Ishikawa (cell line): ENCODE results near the gene ADAMTS12.

Source experiments
- CEBPB ChIP-seq: IDR thresholded peaks from 2 replicates; pipeline ENCODE4 v1.6.1; 2012
- CREB1 ChIP-seq: IDR thresholded peaks from 2 replicates; pipeline ENCODE4 v1.6.1; 2012; ENCODE audit warnings: low read depth
- EGR1 ChIP-seq: IDR thresholded peaks from 2 replicates; pipeline ENCODE4 v1.6.1; 2012
- EP300 ChIP-seq: IDR thresholded peaks from 2 replicates; pipeline ENCODE4 v1.6.1; 2012; ENCODE audit warnings: borderline replicate concordance
- FOXM1 ChIP-seq: IDR thresholded peaks from 2 replicates; pipeline ENCODE4 v1.6.1; 2012; ENCODE audit warnings: low read depth, borderline replicate concordance
- MAX ChIP-seq: IDR thresholded peaks from 2 replicates; pipeline ENCODE4 v1.6.1; 2012
- NFIC ChIP-seq: IDR thresholded peaks from 2 replicates; pipeline ENCODE4 v1.6.1; 2012
- RAD21 ChIP-seq: IDR thresholded peaks from 2 replicates; pipeline ENCODE4 v1.6.1; 2012; ENCODE audit warnings: low read depth
- REST ChIP-seq: IDR thresholded peaks from 2 replicates; pipeline ENCODE4 v1.6.1; 2012; ENCODE audit warnings: low read depth, mild to moderate bottlenecking
- TAF1 ChIP-seq: IDR thresholded peaks from 2 replicates; pipeline ENCODE4 v1.6.1; 2012; ENCODE audit warnings: low read depth, mild to moderate bottlenecking
- TCF12 ChIP-seq: IDR thresholded peaks from 2 replicates; pipeline ENCODE4 v1.6.1; 2012; ENCODE audit warnings: low read depth
- TEAD4 ChIP-seq: IDR thresholded peaks from 2 replicates; pipeline ENCODE4 v1.6.1; 2012
- USF1 ChIP-seq: IDR thresholded peaks from 2 replicates; pipeline ENCODE4 v1.6.1; 2012
- YY1 ChIP-seq: IDR thresholded peaks from 2 replicates; pipeline ENCODE4 v1.6.1; 2012; ENCODE audit warnings: low read depth
- ZBTB7A ChIP-seq: IDR thresholded peaks from 2 replicates; pipeline ENCODE4 v1.6.1; 2012; ENCODE audit warnings: low read depth

ADAMTS12 gene

GRCh38 chr5:33834334-33834733 is 57.5 kb downstream of the ADAMTS12 start:
- TF ChIP-seq MAX (no peak), REST (no peak), EGR1 (no peak), EP300 (no peak), FOXM1 (no peak), TEAD4 (no peak), ZBTB7A (no peak), TAF1 (no peak), CREB1 (no peak), TCF12 (no peak), RAD21 (no peak), CEBPB (no peak)

- TF ChIP-seq TAF1, result no peak
- TF ChIP-seq NFIC, result no peak
- no peak for TF ChIP-seq FOXM1
- TF ChIP-seq MAX, result no peak
- TF ChIP-seq TCF12, result no peak
- TF ChIP-seq YY1, result no peak
- TF ChIP-seq CREB1, result no peak
- no peak for TF ChIP-seq USF1
- TF ChIP-seq CEBPB, result no peak
- no peak for TF ChIP-seq RAD21
Observed at GRCh38 chr5:33833237-33833575, 58.6 kb downstream of the ADAMTS12 start.

- no peak for TF ChIP-seq TEAD4
- no peak for TF ChIP-seq REST
- TF ChIP-seq RAD21, result no peak
- no peak for TF ChIP-seq NFIC
- TF ChIP-seq TAF1, result no peak
- TF ChIP-seq CREB1, result no peak
- no peak for TF ChIP-seq CEBPB
- no peak for TF ChIP-seq FOXM1
- TF ChIP-seq MAX, result no peak
- TF ChIP-seq YY1, result no peak
- no peak for TF ChIP-seq ZBTB7A
- no peak for TF ChIP-seq EGR1
- TF ChIP-seq TCF12, result no peak
- TF ChIP-seq EP300, result no peak
- no peak for TF ChIP-seq USF1
Observed at GRCh38 chr5:33832404-33833236, 59.2 kb downstream of the ADAMTS12 start.

- TF ChIP-seq YY1 (no peak), CEBPB (no peak), NFIC (no peak), FOXM1 (no peak), TEAD4 (no peak), MAX (no peak), TAF1 (no peak), TCF12 (no peak), EGR1 (no peak), CREB1 (no peak)
Observed at GRCh38 chr5:33831041-33831440, 60.7 kb downstream of the ADAMTS12 start.

GRCh38 chr5:33829430-33829829 is 62.4 kb downstream of the ADAMTS12 start:
- TF ChIP-seq EP300, result no peak
- no peak for TF ChIP-seq MAX
- no peak for TF ChIP-seq EGR1
- TF ChIP-seq NFIC, result no peak
- no peak for TF ChIP-seq TAF1
- TF ChIP-seq CREB1, result no peak
